DND-41 (cell line): ENCODE measurements around the gene PPEF2.

Experiments
- ATAC-seq: fragments of 200-7000 bp; cut with Tn5 transposase; 3 replicates; pipeline ENCODE4 v1.9.1; 2021; ENCODE audit warnings: low read depth; ENCODE audit not compliant: insufficient read depth
- DNase-seq: peaks from one replicate; pipeline ENCODE4 v3.0.0-alpha.2; 2020
- H2AFZ ChIP-seq: 2 replicates; pipeline ENCODE4 v1.6.0; 2012; ENCODE audit warnings: low read depth, low read length
- H3K27ac ChIP-seq: 2 replicates; pipeline ENCODE4 v1.5.1; 2012; ENCODE audit warnings: low read length, inconsistent platforms
- H3K27me3 ChIP-seq: fragments of 200-600 bp; sonication (generic); 2 replicates; pipeline ENCODE4 v1.6.0; 2012; ENCODE audit warnings: low read length, mild to moderate bottlenecking, inconsistent platforms; ENCODE audit not compliant: insufficient read depth, poor library complexity
- H3K36me3 ChIP-seq: 2 replicates; pipeline ENCODE4 v1.5.1; 2012; ENCODE audit warnings: low read length, inconsistent platforms; ENCODE audit not compliant: insufficient read depth
- H3K4me1 ChIP-seq: 2 replicates; pipeline ENCODE4 v1.5.1; 2012; ENCODE audit warnings: mild to moderate bottlenecking, low read length; ENCODE audit not compliant: insufficient read depth
- H3K4me2 ChIP-seq: 2 replicates; pipeline ENCODE4 v1.6.0; 2012; ENCODE audit warnings: mild to moderate bottlenecking, moderate library complexity, low read length, inconsistent platforms; ENCODE audit not compliant: insufficient read depth
- H3K4me3 ChIP-seq, 2 experiments: fragments of 200-600 bp in 1 of 2; shearing (Covaris generic) in 1 of 2; 2 replicates each; pipeline ENCODE4 v1.5.1; 2012 to 2016; ENCODE audit warnings: inconsistent platforms in 2 of 2, low read length in 2 of 2, mild to moderate bottlenecking in 2 of 2, low read depth in 1 of 2, moderate library complexity in 1 of 2
- H3K79me2 ChIP-seq: 2 replicates; pipeline ENCODE4 v1.6.0; 2012; ENCODE audit warnings: low read length, inconsistent platforms; ENCODE audit not compliant: insufficient read depth
- H3K9ac ChIP-seq: 2 replicates; pipeline ENCODE4 v1.6.0; 2012; ENCODE audit warnings: low read depth, mild to moderate bottlenecking, inconsistent platforms, low read length, moderate library complexity
- H3K9me3 ChIP-seq: 2 replicates; pipeline ENCODE4 v1.5.1; 2012; ENCODE audit warnings: low read length, moderate library complexity, mild to moderate bottlenecking, inconsistent platforms; ENCODE audit not compliant: insufficient read depth, severe bottlenecking
- H4K20me1 ChIP-seq: 2 replicates; pipeline ENCODE4 v1.6.0; 2012; ENCODE audit warnings: low read length; ENCODE audit not compliant: insufficient read depth
- EZH2 ChIP-seq: IDR thresholded peaks from 3 replicates; pipeline ENCODE4 v1.6.1; 2012; ENCODE audit warnings: borderline replicate concordance, low read depth, mild to moderate bottlenecking, moderate library complexity, low read length, inconsistent platforms; ENCODE audit not compliant: severe bottlenecking
- TF ChIP-seq, protein P1 (sequence below): IDR thresholded peaks from 2 replicates; pipeline ENCODE4 v1.5.1; 2012; ENCODE audit warnings: borderline replicate concordance, low read length, moderate library complexity, mild to moderate bottlenecking; ENCODE audit not compliant: poor library complexity, severe bottlenecking; ENCODE audit errors: extremely low read depth

PPEF2 gene

DNA sequence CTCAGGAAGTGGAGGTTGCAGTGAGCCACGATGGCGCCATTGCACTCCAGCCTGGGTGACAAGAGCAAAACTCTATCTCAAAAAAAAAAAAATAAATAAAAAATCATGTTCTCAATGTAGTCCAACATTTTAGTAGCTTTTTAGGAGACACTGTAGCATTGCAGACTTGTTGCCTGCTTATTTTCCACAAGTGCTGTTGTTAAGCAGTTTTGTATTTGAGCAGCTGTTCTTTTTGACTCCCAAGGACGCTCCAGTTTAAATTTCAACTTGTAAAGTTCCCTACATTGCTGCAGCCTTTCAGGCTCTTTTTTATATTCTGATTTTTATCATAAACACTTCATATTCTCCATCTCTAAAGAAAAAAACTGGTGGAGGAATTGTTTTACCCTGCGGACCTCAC lies 83.1 kb downstream of the PPEF2 start:
- Histone ChIP-seq H3K4me1 (no peaks in the 10 kb centered on the region), H2AFZ (no peak overlapping the region), H3K27me3 (no peaks in the 10 kb centered on the region), H3K27ac (no peak overlapping the region), H3K4me3 (no peak overlapping the region), H3K79me2 (no peaks in the 10 kb centered on the region), H3K9me3 (no peaks in the 10 kb centered on the region), H3K4me2 (no peak overlapping the region), H3K36me3 (peaks cover 15% of the 10 kb centered on the region), H4K20me1 (no peaks in the 10 kb centered on the region), H3K9ac (no peak overlapping the region)
- DNase-seq (no peak), ATAC-seq (no peak)
- TF ChIP-seq, protein P1, sequence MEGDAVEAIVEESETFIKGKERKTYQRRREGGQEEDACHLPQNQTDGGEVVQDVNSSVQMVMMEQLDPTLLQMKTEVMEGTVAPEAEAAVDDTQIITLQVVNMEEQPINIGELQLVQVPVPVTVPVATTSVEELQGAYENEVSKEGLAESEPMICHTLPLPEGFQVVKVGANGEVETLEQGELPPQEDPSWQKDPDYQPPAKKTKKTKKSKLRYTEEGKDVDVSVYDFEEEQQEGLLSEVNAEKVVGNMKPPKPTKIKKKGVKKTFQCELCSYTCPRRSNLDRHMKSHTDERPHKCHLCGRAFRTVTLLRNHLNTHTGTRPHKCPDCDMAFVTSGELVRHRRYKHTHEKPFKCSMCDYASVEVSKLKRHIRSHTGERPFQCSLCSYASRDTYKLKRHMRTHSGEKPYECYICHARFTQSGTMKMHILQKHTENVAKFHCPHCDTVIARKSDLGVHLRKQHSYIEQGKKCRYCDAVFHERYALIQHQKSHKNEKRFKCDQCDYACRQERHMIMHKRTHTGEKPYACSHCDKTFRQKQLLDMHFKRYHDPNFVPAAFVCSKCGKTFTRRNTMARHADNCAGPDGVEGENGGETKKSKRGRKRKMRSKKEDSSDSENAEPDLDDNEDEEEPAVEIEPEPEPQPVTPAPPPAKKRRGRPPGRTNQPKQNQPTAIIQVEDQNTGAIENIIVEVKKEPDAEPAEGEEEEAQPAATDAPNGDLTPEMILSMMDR = no peak
- TF ChIP-seq EZH2 = no peak

DNA sequence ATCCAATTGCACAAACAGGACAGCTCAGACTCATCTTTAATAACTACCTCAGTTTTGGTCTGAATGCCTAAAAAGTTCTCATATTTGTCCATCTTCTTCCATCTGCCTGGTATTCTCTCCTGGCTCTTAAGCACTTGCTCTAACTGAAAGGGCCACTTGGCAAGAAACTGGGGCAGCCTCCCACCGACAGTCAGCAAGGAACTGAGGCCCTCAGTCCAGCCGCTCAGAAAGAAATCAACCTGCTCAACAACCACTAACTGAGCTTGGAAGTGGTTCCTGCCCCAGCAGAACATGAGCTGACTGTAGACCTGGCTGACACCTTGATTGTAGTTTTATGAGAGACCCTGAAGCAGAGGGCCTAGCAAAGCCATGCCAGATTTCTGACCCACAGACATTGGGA lies 84.4 kb downstream of the PPEF2 start:
- no peaks in the 10 kb centered on the region for H3K4me1 ChIP-seq
- no peaks in the 10 kb centered on the region for H3K79me2 ChIP-seq
- ATAC-seq (no peak), DNase-seq (no peak)
- peaks cover 24% of the 10 kb centered on the region for H3K36me3 ChIP-seq
- H3K9me3 ChIP-seq = no peaks in the 10 kb centered on the region
- no peaks in the 10 kb centered on the region for H4K20me1 ChIP-seq
- TF ChIP-seq, protein P1 = no peak
- no peak for TF ChIP-seq EZH2
- no peak overlapping the region for H3K4me2 ChIP-seq
- H3K27ac ChIP-seq = no peak overlapping the region
- no peak overlapping the region for H2AFZ ChIP-seq
- no peak overlapping the region for H3K4me3 ChIP-seq
- H3K27me3 ChIP-seq = no peaks in the 10 kb centered on the region
- H3K9ac ChIP-seq = no peak overlapping the region
